Endothelial cell (in vitro differentiated cells): Measurements from ENCODE around the gene BEND6. TPM values are rescaled to one million over a fixed set of nuclear protein-coding genes. Genes with fewer than 3 reads are reported as not detected.

ENCODE experiments used
- DNase-seq: peaks from one replicate; pipeline ENCODE4 v3.0.0; 2021; ENCODE audit warnings: low spot score
- H3K27ac Mint-ChIP-seq: one replicate; pipeline ENCODE4 v1.8.0; 2021; ENCODE audit warnings: mixed read lengths, inconsistent platforms; ENCODE audit not compliant: unreplicated experiment
- H3K27me3 Mint-ChIP-seq: one replicate; pipeline ENCODE4 v1.8.0; 2021; ENCODE audit warnings: mild to moderate bottlenecking, moderate library complexity, mixed read lengths, inconsistent platforms; ENCODE audit not compliant: unreplicated experiment
- H3K36me3 Mint-ChIP-seq: one replicate; pipeline ENCODE4 v1.8.0; 2021; ENCODE audit warnings: mild to moderate bottlenecking, low read depth, mixed read lengths, inconsistent platforms; ENCODE audit not compliant: unreplicated experiment
- H3K4me1 Mint-ChIP-seq: one replicate; pipeline ENCODE4 v1.8.0; 2021; ENCODE audit warnings: mild to moderate bottlenecking, mixed read lengths, inconsistent platforms; ENCODE audit not compliant: unreplicated experiment
- H3K4me3 Mint-ChIP-seq: one replicate; pipeline ENCODE4 v1.8.0; 2021; ENCODE audit warnings: mild to moderate bottlenecking, mixed read lengths, inconsistent platforms; ENCODE audit not compliant: unreplicated experiment
- H3K9me3 Mint-ChIP-seq: one replicate; pipeline ENCODE4 v1.8.0; 2021; ENCODE audit warnings: mixed read lengths, inconsistent platforms; ENCODE audit not compliant: unreplicated experiment
- CTCF ChIP-seq: fragments of 200-600 bp; sonication (generic); IDR thresholded peaks from one replicate; pipeline ENCODE4 v1.5.0; 2021; ENCODE audit warnings: antibody characterized with exemption; ENCODE audit not compliant: unreplicated experiment
- total RNA-seq: library from RNA; stranded (reverse); fragmentation: NEBNext Ultra II Directional; extraction: Animal tissue kit (Norgen Biotek cat#: 25700); gene quantifications from one replicate; pipeline ENCODE4 v1.2.1, GENCODE V29; 2021; ENCODE audit not compliant: unreplicated experiment

The BEND6 gene
- total RNA-seq, 1 donor from 2014 or later = 0.97 TPM

- Mint-ChIP-seq H3K27ac (no peak overlapping the region), H3K36me3 (no peaks in the 10 kb centered on the region), H3K4me1 (no peaks in the 10 kb centered on the region), H3K4me3 (no peak overlapping the region), H3K27me3 (no peaks in the 10 kb centered on the region), H3K9me3 (no peaks in the 10 kb centered on the region)
- no peak for DNase-seq
- TF ChIP-seq CTCF = no peak
Observed at GRCh38 chr6:56984884-56985283, 30.0 kb downstream of the BEND6 start.

- DNase-seq = no peak
- Mint-ChIP-seq H3K4me1 (no peaks in the 10 kb centered on the region), H3K4me3 (no peak overlapping the region), H3K36me3 (no peaks in the 10 kb centered on the region), H3K27me3 (no peaks in the 10 kb centered on the region), H3K9me3 (no peaks in the 10 kb centered on the region), H3K27ac (no peak overlapping the region)
- TF ChIP-seq CTCF = no peak
Observed at GRCh38 chr6:56986611-56987010, 31.7 kb downstream of the BEND6 start.

- TF ChIP-seq CTCF = no peak
- no peak for DNase-seq
- H3K27ac Mint-ChIP-seq = no peak overlapping the region
- no peak overlapping the region for H3K4me3 Mint-ChIP-seq
- no peaks in the 10 kb centered on the region for H3K9me3 Mint-ChIP-seq
- H3K36me3 Mint-ChIP-seq = no peaks in the 10 kb centered on the region
- peaks cover 5% of the 10 kb centered on the region for H3K4me1 Mint-ChIP-seq
- no peaks in the 10 kb centered on the region for H3K27me3 Mint-ChIP-seq
Observed at GRCh38 chr6:56988145-56988544, 33.2 kb downstream of the BEND6 start.

- no peak for TF ChIP-seq CTCF
- no peaks in the 10 kb centered on the region for H3K9me3 Mint-ChIP-seq
Observed at GRCh38 chr6:56992036-56992435, 37.1 kb downstream of the BEND6 start.

GRCh38 chr6:56992703-56993102, 37.8 kb downstream of the BEND6 start:
- Mint-ChIP-seq H3K9me3 (no peaks in the 10 kb centered on the region), H3K36me3 (no peaks in the 10 kb centered on the region), H3K27me3 (peaks cover 3% of the 10 kb centered on the region), H3K27ac (no peak overlapping the region), H3K4me3 (no peak overlapping the region), H3K4me1 (peaks cover 11% of the 10 kb centered on the region)
- no peak for DNase-seq
- no peak for TF ChIP-seq CTCF

More at GRCh38 chr6:56992036-56992435, 37.1 kb downstream of the BEND6 start:
- DNase-seq = no peak
- peaks cover 11% of the 10 kb centered on the region for H3K4me1 Mint-ChIP-seq
- peak overlapping the region; percentile 10 for H3K27ac Mint-ChIP-seq
- peaks cover 3% of the 10 kb centered on the region for H3K27me3 Mint-ChIP-seq
- no peaks in the 10 kb centered on the region for H3K36me3 Mint-ChIP-seq
- H3K4me3 Mint-ChIP-seq = no peak overlapping the region
